Measurements from ENCODE around the gene ASCC2.

DNA sequence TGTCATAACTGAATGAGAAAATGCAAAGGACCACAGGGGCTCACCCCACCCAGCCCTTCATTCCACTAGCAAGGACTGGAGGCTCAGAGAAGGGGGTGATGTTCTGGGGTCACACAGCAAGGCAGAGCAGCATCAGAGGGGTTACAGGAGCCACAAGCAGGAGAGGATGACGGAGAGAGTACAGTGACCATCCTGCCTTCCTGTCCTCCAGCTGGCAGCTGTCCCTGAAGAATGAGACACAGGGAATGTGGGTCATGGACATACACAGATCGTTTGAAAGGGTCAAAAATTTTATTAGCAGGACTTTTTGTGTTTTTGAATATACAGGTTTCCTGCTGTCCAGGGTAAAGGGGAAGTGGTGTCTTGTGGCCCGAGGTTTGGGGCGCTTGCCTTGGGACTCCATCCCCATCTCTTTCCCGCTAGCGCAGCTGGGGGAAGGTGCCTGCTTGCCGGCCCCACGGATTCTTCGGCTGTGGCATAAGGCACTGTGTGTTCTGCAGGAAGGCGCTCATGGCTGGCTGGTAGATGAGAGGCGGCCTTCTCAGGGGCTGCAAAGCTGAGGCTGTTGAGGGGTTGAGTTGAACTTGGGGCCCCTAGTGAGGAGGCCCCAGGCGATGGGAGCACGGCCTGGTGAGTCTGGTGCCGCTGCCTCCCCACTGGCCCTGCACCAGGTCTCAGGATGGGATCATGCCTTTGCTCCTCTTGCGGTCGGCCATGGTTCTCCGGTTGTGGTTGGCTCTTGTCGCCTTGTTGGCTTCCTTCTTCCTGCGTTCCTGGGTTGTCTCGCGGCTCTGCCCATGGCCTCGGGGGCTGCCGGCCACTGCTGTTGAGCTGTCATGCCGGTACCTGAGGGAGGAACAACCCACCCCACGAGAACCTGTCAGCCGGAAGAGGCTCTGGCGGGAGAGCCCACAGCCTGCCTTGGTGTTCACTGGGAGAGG lies 49.5 kb downstream of the ASCC2 start:
- TF ChIP-seq, protein P1, sequence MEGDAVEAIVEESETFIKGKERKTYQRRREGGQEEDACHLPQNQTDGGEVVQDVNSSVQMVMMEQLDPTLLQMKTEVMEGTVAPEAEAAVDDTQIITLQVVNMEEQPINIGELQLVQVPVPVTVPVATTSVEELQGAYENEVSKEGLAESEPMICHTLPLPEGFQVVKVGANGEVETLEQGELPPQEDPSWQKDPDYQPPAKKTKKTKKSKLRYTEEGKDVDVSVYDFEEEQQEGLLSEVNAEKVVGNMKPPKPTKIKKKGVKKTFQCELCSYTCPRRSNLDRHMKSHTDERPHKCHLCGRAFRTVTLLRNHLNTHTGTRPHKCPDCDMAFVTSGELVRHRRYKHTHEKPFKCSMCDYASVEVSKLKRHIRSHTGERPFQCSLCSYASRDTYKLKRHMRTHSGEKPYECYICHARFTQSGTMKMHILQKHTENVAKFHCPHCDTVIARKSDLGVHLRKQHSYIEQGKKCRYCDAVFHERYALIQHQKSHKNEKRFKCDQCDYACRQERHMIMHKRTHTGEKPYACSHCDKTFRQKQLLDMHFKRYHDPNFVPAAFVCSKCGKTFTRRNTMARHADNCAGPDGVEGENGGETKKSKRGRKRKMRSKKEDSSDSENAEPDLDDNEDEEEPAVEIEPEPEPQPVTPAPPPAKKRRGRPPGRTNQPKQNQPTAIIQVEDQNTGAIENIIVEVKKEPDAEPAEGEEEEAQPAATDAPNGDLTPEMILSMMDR (IDR thresholded peaks at IDR 0.05), result no peak
- TF ChIP-seq POLR2A (IDR thresholded peaks at IDR 0.05), result no peak
- no peak for TF ChIP-seq EP300 (IDR thresholded peaks at IDR 0.05)
- no peak for TF ChIP-seq POLR2AphosphoS5 (IDR thresholded peaks at IDR 0.05)
